Fibroblast of lung (primary cell): ENCODE results near the gene OSBP2.

Experiments
- EZH2 ChIP-seq: IDR thresholded peaks from 2 replicates; pipeline ENCODE4 v1.5.1; 2012; ENCODE audit warnings: low read length, control low read depth, mild to moderate bottlenecking; ENCODE audit errors: missing control alignments
- TF ChIP-seq, protein P1 (sequence below), 2 donors: IDR thresholded peaks in 1 of 2; conservative IDR thresholded peaks in 1 of 2; 1 replicate in 1 of 2; 2 replicates in 1 of 2; pipeline ENCODE4 v1.5.1; 2011 to 2012; ENCODE audit warnings: low read length in 2 of 2, control low read depth in 1 of 2, inconsistent platforms in 1 of 2, low read depth in 1 of 2, mild to moderate bottlenecking in 1 of 2

DNA sequence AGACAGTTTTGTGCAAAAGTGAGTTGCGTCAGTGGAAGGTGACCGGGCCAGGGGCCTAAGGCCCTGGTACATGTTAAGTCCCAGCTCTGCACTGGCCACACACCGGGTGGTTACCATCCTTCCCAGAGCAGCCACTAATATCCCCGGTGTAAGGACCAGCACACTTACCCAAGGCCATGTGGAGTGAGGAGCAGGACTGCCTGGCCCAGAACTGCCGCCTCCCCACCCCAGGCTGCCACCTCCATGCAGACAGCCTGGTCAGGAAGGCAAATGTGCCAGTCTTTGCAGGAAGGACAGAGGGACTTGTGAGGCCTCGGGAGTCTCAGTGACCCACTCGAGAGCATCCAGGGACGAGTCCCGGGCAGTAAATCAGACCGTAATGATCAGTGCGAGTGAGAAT lies 171.0 kb downstream of the OSBP2 start:
- TF ChIP-seq, protein P1, sequence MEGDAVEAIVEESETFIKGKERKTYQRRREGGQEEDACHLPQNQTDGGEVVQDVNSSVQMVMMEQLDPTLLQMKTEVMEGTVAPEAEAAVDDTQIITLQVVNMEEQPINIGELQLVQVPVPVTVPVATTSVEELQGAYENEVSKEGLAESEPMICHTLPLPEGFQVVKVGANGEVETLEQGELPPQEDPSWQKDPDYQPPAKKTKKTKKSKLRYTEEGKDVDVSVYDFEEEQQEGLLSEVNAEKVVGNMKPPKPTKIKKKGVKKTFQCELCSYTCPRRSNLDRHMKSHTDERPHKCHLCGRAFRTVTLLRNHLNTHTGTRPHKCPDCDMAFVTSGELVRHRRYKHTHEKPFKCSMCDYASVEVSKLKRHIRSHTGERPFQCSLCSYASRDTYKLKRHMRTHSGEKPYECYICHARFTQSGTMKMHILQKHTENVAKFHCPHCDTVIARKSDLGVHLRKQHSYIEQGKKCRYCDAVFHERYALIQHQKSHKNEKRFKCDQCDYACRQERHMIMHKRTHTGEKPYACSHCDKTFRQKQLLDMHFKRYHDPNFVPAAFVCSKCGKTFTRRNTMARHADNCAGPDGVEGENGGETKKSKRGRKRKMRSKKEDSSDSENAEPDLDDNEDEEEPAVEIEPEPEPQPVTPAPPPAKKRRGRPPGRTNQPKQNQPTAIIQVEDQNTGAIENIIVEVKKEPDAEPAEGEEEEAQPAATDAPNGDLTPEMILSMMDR (conservative IDR thresholded peaks at IDR 0.05 in 1 of 2, IDR thresholded peaks at IDR 0.05 in 1 of 2; ENCODE audit: low read depth in 1 of 2, low read length in 2 of 2) = no peak
- no peak for TF ChIP-seq EZH2
